GM18951 (cell line): ENCODE results near the gene INAFM2.

ENCODE experiments used
- POLR2A ChIP-seq: IDR thresholded peaks from 4 replicates; pipeline ENCODE4 v1.6.1; 2011; ENCODE audit warnings: mild to moderate bottlenecking; ENCODE audit not compliant: insufficient read length, insufficient read depth; ENCODE audit errors: extremely low read depth
- in situ Hi-C: fragments of 300-500 bp; cut with MboI; formaldehyde crosslinking; loops from one replicate; pipeline ENCODE4 v1.12.0; 2022; ENCODE audit warnings: low sequenced_read_pairs, mixed read lengths, inconsistent platforms; ENCODE audit not compliant: unreplicated experiment

Gene INAFM2

DNA sequence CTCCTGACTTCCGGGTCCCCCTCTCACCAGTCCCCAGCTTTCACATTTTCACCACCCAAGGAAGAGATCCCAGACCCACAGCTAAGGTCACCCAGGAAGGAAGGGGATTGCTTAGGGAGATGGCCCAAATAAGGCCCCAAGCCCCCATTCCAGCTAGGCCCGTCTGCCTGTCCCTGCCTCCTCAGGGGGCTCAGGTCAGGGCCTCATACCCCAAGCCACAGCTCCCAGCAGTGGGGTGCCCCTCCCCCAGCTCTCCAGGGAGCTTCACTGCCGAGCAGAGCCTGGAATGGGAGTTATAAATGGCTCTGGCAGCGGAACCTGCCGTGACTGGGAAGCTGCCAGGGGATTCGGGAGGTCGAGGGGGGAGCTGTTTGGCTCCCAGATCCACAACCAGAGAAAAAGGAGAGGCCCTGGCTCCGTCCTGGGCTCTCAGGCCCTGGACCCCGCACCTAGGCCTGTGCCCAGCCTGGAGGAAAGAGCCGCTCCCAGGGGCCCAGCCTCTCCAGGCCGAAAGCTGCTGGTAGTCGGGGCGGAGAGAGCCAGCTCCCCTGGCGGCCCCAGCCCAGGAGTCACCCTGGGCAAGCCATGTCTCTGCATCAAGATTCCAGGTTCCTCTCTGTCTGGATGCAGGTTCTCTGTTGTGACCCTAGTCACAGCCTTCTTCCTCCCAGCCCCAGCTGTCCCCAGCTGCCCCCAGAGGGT is 16.7 kb downstream of the INAFM2 start:
- in situ Hi-C loops, result loop anchor here (10.0 kb wide), 1 partner anchor 85 kb away; no protein-coding TSS in a partner anchor
- no peak for TF ChIP-seq POLR2A

- TF ChIP-seq POLR2A, result no peak
- in situ Hi-C loops, result loop anchor here (10.0 kb wide), 1 partner anchor 84 kb away; no protein-coding TSS in a partner anchor
These were observed 17.4 kb downstream of the INAFM2 start, which contains the start of gene CCDC9B for GRCh38 chr15:40340740-40341400. CCDC9B (minus strand) TSS chr15:40340939; CDS start chr15:40340819, 120 bp downstream.

GRCh38 chr15:40342416-40343320 is 19.2 kb downstream of the INAFM2 start:
- TF ChIP-seq POLR2A, result no peak
- in situ Hi-C loops, result loop anchor here (10.0 kb wide), 1 partner anchor 82 kb away; no protein-coding TSS in a partner anchor

- no peak for TF ChIP-seq POLR2A
- in situ Hi-C loops, result loop anchor here (10.0 kb wide), 1 partner anchor 81 kb away; no protein-coding TSS in a partner anchor
These were observed 20.0 kb downstream of the INAFM2 start for GRCh38 chr15:40343512-40343911.

GRCh38 chr15:40344217-40344616 is 20.7 kb downstream of the INAFM2 start:
- in situ Hi-C loops, result loop anchor here (10.0 kb wide), 1 partner anchor 81 kb away; no protein-coding TSS in a partner anchor
- TF ChIP-seq POLR2A, result no peak

DNA sequence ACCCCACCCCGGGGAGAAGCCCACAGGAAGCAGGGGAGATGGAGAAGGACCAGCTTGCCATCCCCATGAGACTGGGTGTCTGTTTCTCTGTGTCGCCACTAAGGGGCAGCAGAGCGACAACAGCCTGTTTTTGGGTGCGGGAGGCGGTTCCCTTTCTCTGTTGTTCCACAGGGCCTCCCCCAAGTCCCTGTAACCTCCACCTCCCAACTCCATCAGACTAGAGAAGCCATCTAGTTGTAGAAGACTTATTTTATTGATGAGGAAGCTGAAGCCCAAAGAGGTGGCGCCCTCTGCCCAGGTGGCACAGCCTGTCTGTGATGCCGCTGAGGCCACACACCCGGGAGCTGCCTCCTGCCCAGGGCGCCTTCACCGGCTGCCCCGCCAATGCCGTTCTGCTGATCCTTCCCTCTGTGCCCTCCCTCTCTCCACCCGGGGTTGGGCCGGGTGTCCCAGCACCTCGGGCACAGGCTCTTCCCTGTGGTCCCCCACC is 21.2 kb downstream of the INAFM2 start:
- no peak for TF ChIP-seq POLR2A
- in situ Hi-C loops, result loop anchor here (10.0 kb wide), 1 partner anchor 80 kb away; no protein-coding TSS in a partner anchor

GRCh38 chr15:40345225-40345866 is 21.9 kb downstream of the INAFM2 start:
- in situ Hi-C loops, result loop anchor here (10.0 kb wide), 1 partner anchor 79 kb away; no protein-coding TSS in a partner anchor
- no peak for TF ChIP-seq POLR2A

- no peak for TF ChIP-seq POLR2A
- in situ Hi-C loops, result loop anchor here (10.0 kb wide), 1 partner anchor 79 kb away; no protein-coding TSS in a partner anchor
These were observed 22.5 kb downstream of the INAFM2 start for GRCh38 chr15:40345867-40346578.

GRCh38 chr15:40346579-40347558 is 23.4 kb downstream of the INAFM2 start:
- in situ Hi-C loops, result loop anchor here (10.0 kb wide), 1 partner anchor 78 kb away; no protein-coding TSS in a partner anchor
- TF ChIP-seq POLR2A, result no peak
